Measurements from ENCODE around the gene GSC2.

The GSC2 gene

GRCh38 chr22:19132153-19132552 lies 17.9 kb downstream of the GSC2 start:
- in situ Hi-C loops (cut with HindIII; ENCODE audit: low sequenced_read_pairs) = no loop called here
- no peak for TF ChIP-seq CTCF (IDR thresholded peaks at IDR 0.05; ENCODE audit: low read depth, low read length)
- H3K4me3 ChIP-seq (ENCODE audit: low read depth, low read length) = no peak overlapping the region
- no peak for DNase-seq (ENCODE audit: low read depth, low spot score)

- in situ Hi-C loops (cut with HindIII; ENCODE audit: low sequenced_read_pairs) = no loop called here
- TF ChIP-seq CTCF (IDR thresholded peaks at IDR 0.05; ENCODE audit: low read depth, low read length) = no peak
These were observed 18.4 kb downstream of the GSC2 start for GRCh38 chr22:19131685-19132015.

GRCh38 chr22:19130959-19131684 lies 19.0 kb downstream of the GSC2 start, which contains the start of gene TSSK2:
Gene TSSK2 (plus strand): TSS chr22:19131308. CDS start chr22:19131400, 92 bp downstream.
- no peak for DNase-seq (ENCODE audit: low read depth, low spot score)
- TF ChIP-seq CTCF (IDR thresholded peaks at IDR 0.05; ENCODE audit: low read depth, low read length) = no peak
- H3K4me3 ChIP-seq (ENCODE audit: low read depth, low read length) = no peak within 1 kb of the TSS
- in situ Hi-C loops (cut with HindIII; ENCODE audit: low sequenced_read_pairs) = no loop called here

More at GRCh38 chr22:19131685-19132015, 18.4 kb downstream of the GSC2 start:
- DNase-seq (ENCODE audit: low read depth, low spot score) = no peak
- no peak overlapping the region for H3K4me3 ChIP-seq (ENCODE audit: low read depth, low read length)

GRCh38 chr22:19129871-19130270 lies 20.2 kb downstream of the GSC2 start:
- TF ChIP-seq CTCF (IDR thresholded peaks at IDR 0.05; ENCODE audit: low read depth, low read length) = no peak
- DNase-seq (ENCODE audit: low read depth, low spot score) = no peak
- H3K4me3 ChIP-seq (ENCODE audit: low read depth, low read length) = no peak overlapping the region
- in situ Hi-C loops (cut with HindIII; ENCODE audit: low sequenced_read_pairs) = no loop called here

- no peak for DNase-seq (ENCODE audit: low read depth, low spot score)
- in situ Hi-C loops (cut with HindIII; ENCODE audit: low sequenced_read_pairs) = no loop called here
- no peak for TF ChIP-seq CTCF (IDR thresholded peaks at IDR 0.05; ENCODE audit: low read depth, low read length)
- H3K4me3 ChIP-seq (ENCODE audit: low read depth, low read length) = no peak overlapping the region
These were observed 21.0 kb downstream of the GSC2 start for GRCh38 chr22:19128946-19129727.

- TF ChIP-seq CTCF (IDR thresholded peaks at IDR 0.05; ENCODE audit: low read depth, low read length) = no peak
- in situ Hi-C loops (cut with HindIII; ENCODE audit: low sequenced_read_pairs) = no loop called here
- DNase-seq (ENCODE audit: low read depth, low spot score) = no peak
- H3K4me3 ChIP-seq (ENCODE audit: low read depth, low read length) = no peak overlapping the region
These were observed 22.1 kb downstream of the GSC2 start for GRCh38 chr22:19128009-19128401.
